GM18909 (cell line): ENCODE results near the gene LRRC4B.

Experiments
- ATAC-seq: cut with Tn5 transposase; IDR thresholded peaks from one replicate; pipeline ENCODE4 v1.9.1; 2021; ENCODE audit warnings: mild to moderate bottlenecking; ENCODE audit not compliant: unreplicated experiment, poor library complexity

Gene LRRC4B

GRCh38 chr19:50493171-50493570 is 75.1 kb downstream of the LRRC4B start:
- ATAC-seq: no peak

- ATAC-seq: no peak
Observed at GRCh38 chr19:50492303-50493052, 75.8 kb downstream of the LRRC4B start.

- no peak for ATAC-seq
Observed at GRCh38 chr19:50490991-50491472, 77.2 kb downstream of the LRRC4B start.

GRCh38 chr19:50490411-50490811 is 77.8 kb downstream of the LRRC4B start:
- no peak for ATAC-seq

GRCh38 chr19:50489461-50490011 is 78.7 kb downstream of the LRRC4B start:
- no peak for ATAC-seq

- no peak for ATAC-seq
Observed at GRCh38 chr19:50488389-50489194, 79.6 kb downstream of the LRRC4B start.

GRCh38 chr19:50486823-50487515 is 81.3 kb downstream of the LRRC4B start:
- no peak for ATAC-seq

- no peak for ATAC-seq
Observed at GRCh38 chr19:50485284-50485955, 82.8 kb downstream of the LRRC4B start.

- no peak for ATAC-seq
Observed at GRCh38 chr19:50482916-50483315, 85.3 kb downstream of the LRRC4B start.

- no peak for ATAC-seq
Observed at GRCh38 chr19:50482271-50482855, 85.9 kb downstream of the LRRC4B start.

GRCh38 chr19:50481351-50482149 is 86.7 kb downstream of the LRRC4B start:
- no peak for ATAC-seq

- no peak for ATAC-seq
Observed at GRCh38 chr19:50480281-50481111, 87.7 kb downstream of the LRRC4B start.

GRCh38 chr19:50479761-50480251 is 88.4 kb downstream of the LRRC4B start:
- ATAC-seq: no peak

GRCh38 chr19:50478901-50479715 is 89.1 kb downstream of the LRRC4B start:
- ATAC-seq: no peak

GRCh38 chr19:50477751-50478515 is 90.3 kb downstream of the LRRC4B start:
- no peak for ATAC-seq

- ATAC-seq: no peak
Observed at GRCh38 chr19:50476907-50477238, 91.4 kb downstream of the LRRC4B start.
